GM12878 (cell line): Measurements from ENCODE around the gene GNRHR. TPM values are rescaled to one million over a fixed set of nuclear protein-coding genes. Genes with fewer than 3 reads are reported as not detected.

Experiments
- ATAC-seq: fragments of 200-7000 bp; cut with Tn5 transposase; 3 replicates; pipeline ENCODE4 v1.9.1; 2020; ENCODE audit warnings: mild to moderate bottlenecking, moderate library complexity
- BruUV-seq: library from RNA; stranded (reverse); fragments of 400-500 nt; replicated peaks from 2 replicates; lab custom pipeline; 2021; lab: Mats Ljungman, UMichigan
- CTCF ChIA-PET: fragments of 300-600 bp; sonication (Branson Sonifier 250); formaldehyde crosslinking; extraction: SDS; loops from one replicate; lab custom pipeline; 2021; ENCODE audit warnings: inconsistent platforms; lab: Yijun Ruan, JAX
- POLR2A ChIA-PET: fragments of 350-600 bp; formaldehyde crosslinking; extraction: SDS; loops from one replicate; lab custom pipeline; 2021; ENCODE audit warnings: inconsistent platforms; lab: Charles Lee
- RAD21 ChIA-PET: fragments of 300-600 bp; sonication (Branson Sonifier 250); formaldehyde crosslinking; loops from one replicate; lab custom pipeline; 2023; ENCODE audit warnings: antibody characterized with exemption; ENCODE audit not compliant: unreplicated experiment; lab: Charles Lee
- SMC1A ChIA-PET: fragments of 300-600 bp; sonication (Branson Sonifier 250); formaldehyde crosslinking; loops from one replicate; lab custom pipeline; 2023; ENCODE audit not compliant: unreplicated experiment, uncharacterized antibody; lab: Charles Lee
- DNase-seq: peaks from one replicate; pipeline ENCODE4 v3.0.0-alpha.2; 2011; ENCODE audit warnings: low read depth, low spot score
- FAIRE-seq: peaks from 3 replicates; lab custom pipeline; 2011; peaks lifted over from hg19 to GRCh38; lab: Jason Lieb, UNC
- H2AFZ ChIP-seq: 2 replicates; pipeline ENCODE4 v1.6.0; 2011; ENCODE audit warnings: low read depth, low read length, control low read depth; ENCODE audit not compliant: control insufficient read depth
- H3K27ac ChIP-seq: 2 replicates; pipeline ENCODE4 v1.5.1; 2011; ENCODE audit warnings: control low read depth; ENCODE audit not compliant: control insufficient read depth, insufficient read depth
- H3K27me3 ChIP-seq, 2 experiments: replicated peaks in 1 of 2; 2 replicates each; pipeline versions ENCODE4 v1.6.0 to v1.6.1; 2011; ENCODE audit warnings: low read length in 1 of 2; ENCODE audit not compliant: control insufficient read depth in 2 of 2, insufficient read depth in 2 of 2
- H3K36me3 ChIP-seq, 2 experiments: 2 replicates each; pipeline ENCODE4 v1.5.1; 2011; ENCODE audit warnings: low read length in 1 of 2; ENCODE audit not compliant: control insufficient read depth in 2 of 2, insufficient read depth in 2 of 2
- H3K4me1 ChIP-seq: 2 replicates; pipeline ENCODE4 v1.6.1; 2011; ENCODE audit warnings: mild to moderate bottlenecking, low read length, moderate library complexity, mixed read lengths; ENCODE audit not compliant: control insufficient read depth, insufficient read depth
- H3K4me2 ChIP-seq: 2 replicates; pipeline ENCODE4 v1.6.0; 2011; ENCODE audit warnings: control low read depth; ENCODE audit not compliant: control insufficient read depth, insufficient read depth
- H3K4me3 ChIP-seq: fragments of 200-600 bp; sonication (generic); 2 replicates; pipeline ENCODE4 v1.5.1; 2016
- H3K79me2 ChIP-seq: 2 replicates; pipeline ENCODE4 v1.6.0; 2011; ENCODE audit warnings: low read length; ENCODE audit not compliant: control insufficient read depth, insufficient read depth
- H3K9ac ChIP-seq: 2 replicates; pipeline ENCODE4 v1.8.0; 2011; ENCODE audit warnings: low read length, control low read depth, mixed read lengths; ENCODE audit not compliant: control insufficient read depth, insufficient read depth
- H3K9me3 ChIP-seq: replicated peaks from 3 replicates; pipeline ENCODE4 v1.5.1; 2011; ENCODE audit warnings: mild to moderate bottlenecking, low read length; ENCODE audit not compliant: control insufficient read depth, insufficient read depth
- H4K20me1 ChIP-seq: 2 replicates; pipeline ENCODE4 v1.6.0; 2011; ENCODE audit not compliant: control insufficient read depth, insufficient read depth
- LARP7 ChIP-seq: fragments of 450-650 bp; IDR thresholded peaks from 2 replicates; pipeline ENCODE4 v1.6.1; 2017; ENCODE audit warnings: mild to moderate bottlenecking
- MYB ChIP-seq: fragments of 150-350 bp; IDR thresholded peaks from 2 replicates; pipeline ENCODE4 v1.6.1; 2014; ENCODE audit warnings: mild to moderate bottlenecking, low read depth, low read length, borderline replicate concordance
- RAD21 ChIP-seq: IDR thresholded peaks from 2 replicates; pipeline ENCODE4 v1.6.1; 2011; ENCODE audit warnings: mild to moderate bottlenecking, low read depth, low read length, moderate library complexity; ENCODE audit not compliant: insufficient read depth
- ZBED1 ChIP-seq: IDR thresholded peaks from 2 replicates; pipeline ENCODE4 v1.6.1; 2016; ENCODE audit warnings: borderline replicate concordance
- WGBS: methylation state at CpG from one replicate; pipeline ENCODE4 v1.1.6; 2016; ENCODE audit warnings: low lambda C conversion rate; ENCODE audit not compliant: insufficient replicate concordance, insufficient coverage; ENCODE audit errors: missing lambda C conversion rate; 5-methylcytosine and 5-hydroxymethylcytosine counted together
- in situ Hi-C: fragments of 300-500 bp; cut with MboI; formaldehyde crosslinking; loops from 9 replicates; pipeline ENCODE4 v1.14.3; 2018; ENCODE audit warnings: mixed read lengths
- intact Hi-C: fragments of 100-400 bp; cut with micrococcal nuclease; formaldehyde crosslinking; loops from one replicate; pipeline ENCODE4 v1.14.2; 2022; ENCODE audit not compliant: unreplicated experiment
- polyA plus RNA-seq, 11 experiments: library from polyadenylated mRNA; depleted of rRNA in 4 of 11; unstranded in 6 of 11; stranded (reverse) in 5 of 11; fragments of >200 nt; fragmentation: Nextera tagmentation in 4 of 11; fragmentation: Illumina TruSeq in 1 of 11; extraction: Ambion mirVana in 4 of 11; extraction: Trizol in 1 of 11; gene quantifications; 1 replicate in 1 of 11; 2 replicates in 10 of 11; pipeline versions ENCODE4 v1.2.1 to v1.2.3, GENCODE V29; 2011 to 2016; ENCODE audit warnings: inconsistent platforms in 2 of 11, missing spikeins in 2 of 11, low read depth in 1 of 11
- total RNA-seq, 4 experiments: library from RNA; depleted of rRNA in 3 of 4; stranded (reverse); fragments of >200 nt in 3 of 4; fragmentation: Illumina TruSeq in 1 of 4; extraction: Trizol in 1 of 4; gene quantifications; 2 replicates each; pipeline versions ENCODE4 v1.2.1 to v1.2.3, GENCODE V29; 2013 to 2021

Gene GNRHR
- total and polyA plus RNA-seq, 10 of the 15 experiments (the other 5 are each of a cell fraction or from before 2014, with no cell fraction given): 0.02 to 0.12 (median 0.08) TPM; not detected in 7

- in situ Hi-C loops: no loop called here
- Histone ChIP-seq H3K4me3 (no peak overlapping the region), H3K27ac (no peak overlapping the region), H3K27me3 (no peaks in the 10 kb centered on the region), H3K9me3 (no peaks in the 10 kb centered on the region), H3K36me3 (peaks cover 2 to 3% of the 10 kb centered on the region in 2 experiments; a peak in 2 of 4 replicates), H3K4me2 (no peak overlapping the region), H3K79me2 (no peaks in the 10 kb centered on the region)
- WGBS: 100% methylated on average over 2 of the region's 2 CpGs
- intact Hi-C loops: no loop called here
- ChIA-PET POLR2A (no interaction called here), SMC1A (interaction anchor here (1.4 kb wide), 1 partner anchor 15 kb away, joined by 3 read pairs; no protein-coding TSS in a partner anchor), RAD21 (no interaction called here)
- FAIRE-seq (no peak), ATAC-seq (no peak)
- TF ChIP-seq ZBED1: no peak
- no peak for TF ChIP-seq RAD21
- TF ChIP-seq, all 136 proteins: peak for 0
- no peaks in the 10 kb centered on the region for H4K20me1 ChIP-seq
- DNase-seq: no peak
- CTCF ChIA-PET: interaction anchor here (1.2 kb wide), 1 partner anchor 29 kb away, joined by 7 read pairs; no protein-coding TSS in a partner anchor
- no peak overlapping the region for H2AFZ ChIP-seq
- no peak overlapping the region for H3K9ac ChIP-seq
- H3K4me1 ChIP-seq: no peaks in the 10 kb centered on the region
- BruUV-seq: no TSS peak
These were observed 36.6 kb downstream of the GNRHR start for GRCh38 chr4:67717586-67717985.

GRCh38 chr4:67714955-67715354, 39.2 kb downstream of the GNRHR start:
- DNase-seq (no peak), FAIRE-seq (no peak), ATAC-seq (no peak)
- SMC1A ChIA-PET: interaction anchor here (0.6 to 1.3 kb wide), 2 partner anchors 11 to 167 kb away, joined by 3 to 4 read pairs; no protein-coding TSS in a partner anchor
- 89% methylated on average over 6 of the region's 6 CpGs for WGBS
- Histone ChIP-seq H3K4me3 (no peak overlapping the region), H2AFZ (no peak overlapping the region), H3K9ac (no peak overlapping the region), H4K20me1 (no peaks in the 10 kb centered on the region), H3K4me1 (no peaks in the 10 kb centered on the region), H3K36me3 (peaks cover 0 to 1% of the 10 kb centered on the region in 2 experiments; a peak in 1 of 4 replicates), H3K79me2 (no peaks in the 10 kb centered on the region; the same call in 1 of the 2 replicates), H3K9me3 (no peaks in the 10 kb centered on the region), H3K4me2 (no peak overlapping the region), H3K27ac (no peak overlapping the region), H3K27me3 (no peaks in the 10 kb centered on the region)
- CTCF ChIA-PET: interaction anchor here (0.7 to 2.5 kb wide), 4 partner anchors 14 to 195 kb away, joined by 3 to 9 read pairs (median 4); partner anchors contain the start of gene UBA6
- in situ Hi-C loops (no loop called here), intact Hi-C loops (no loop called here)
- BruUV-seq: no TSS peak
- TF ChIP-seq MYB: no peak
- TF ChIP-seq LARP7: no peak
- RAD21 ChIA-PET: no interaction called here
- POLR2A ChIA-PET: interaction anchor here (0.8 to 0.9 kb wide), 2 partner anchors 10 to 14 kb away, joined by 3 read pairs; partner anchors contain the start of gene UBA6
